ENCODE data around the gene KCNJ18.
"Not testable (repeated sequence)": the region's sequence is repeated elsewhere in the genome, so short reads cannot be mapped to it uniquely, and the experiment has no call there.

KCNJ18 gene

DNA sequence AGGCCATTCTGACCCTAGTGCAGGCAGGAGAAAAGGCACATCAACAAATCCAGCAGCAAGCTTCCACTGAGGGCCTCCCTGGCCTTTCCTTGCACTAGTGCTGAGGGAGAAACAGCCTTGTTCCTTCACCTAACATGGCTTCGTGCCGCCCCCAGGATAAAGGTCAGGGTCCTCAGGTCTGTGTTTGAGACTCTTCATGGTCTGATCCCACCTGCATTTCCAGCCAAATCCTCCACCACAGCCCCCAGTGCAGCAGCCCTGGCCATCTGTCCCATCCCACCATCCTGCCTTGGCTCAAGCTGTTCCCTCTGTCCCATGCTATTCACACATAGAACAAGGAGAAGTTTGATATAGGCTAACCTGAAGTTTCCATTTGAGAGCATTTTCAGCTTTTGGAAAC, 20.9 kb upstream of the KCNJ18 start:
- DNase-seq (ENCODE audit: low spot score): not testable (repeated sequence)

DNA sequence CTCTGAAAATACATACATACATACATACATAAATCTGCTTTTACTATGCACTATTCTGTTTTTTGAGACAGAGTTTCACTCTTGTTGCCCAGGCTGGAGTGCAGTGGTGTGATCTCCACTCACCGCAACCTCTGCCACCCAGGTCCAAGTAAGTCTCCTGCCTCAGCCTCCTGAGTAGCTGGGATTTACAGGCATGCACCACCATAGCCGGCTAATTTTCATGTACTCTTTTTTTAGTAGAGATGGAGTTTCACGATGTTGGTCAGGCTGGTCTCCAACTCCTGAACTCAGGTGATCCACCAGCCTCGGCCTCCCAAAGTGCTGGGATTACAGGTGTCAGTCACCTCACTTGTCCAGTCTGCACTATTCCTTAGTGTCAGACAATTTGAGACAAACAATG, 20.5 kb upstream of the KCNJ18 start:
- not testable (repeated sequence) for DNase-seq (ENCODE audit: low spot score)

DNA sequence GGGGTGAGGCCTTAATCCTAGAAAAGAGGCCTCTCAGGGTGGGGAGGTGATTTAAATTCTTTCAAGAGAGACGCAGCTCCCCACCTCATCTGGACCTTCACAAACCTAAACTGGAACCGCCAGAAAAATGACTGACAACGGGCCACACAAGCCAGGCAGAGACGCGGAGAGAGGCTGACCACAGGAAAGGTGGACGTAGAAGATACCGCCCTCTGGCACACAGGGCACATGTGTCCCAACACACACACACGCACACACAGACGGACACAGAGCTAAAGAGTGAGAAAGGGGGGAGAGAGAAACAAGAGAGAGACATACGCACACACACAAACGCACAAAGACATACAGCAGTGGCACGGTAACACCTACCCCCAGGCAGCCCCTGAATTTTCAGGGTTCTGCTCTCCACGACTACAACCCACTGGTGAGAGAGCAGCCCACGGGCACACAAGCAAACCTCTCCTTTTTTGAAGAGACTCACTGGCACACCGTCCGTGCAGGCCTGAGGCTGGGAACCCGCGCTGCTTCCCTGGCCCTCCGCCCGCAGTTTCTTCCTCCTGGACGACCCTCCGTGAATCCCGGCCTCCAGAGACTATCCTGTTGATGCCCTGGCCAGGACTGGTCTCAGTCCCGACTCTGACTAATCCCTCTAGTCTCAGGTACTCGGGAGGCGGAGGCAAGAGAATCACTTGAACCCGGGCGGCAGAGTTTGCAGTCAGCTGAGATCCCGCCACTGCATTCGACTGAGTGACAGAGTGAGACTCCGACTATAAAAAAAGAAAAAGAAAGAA, 18.7 kb upstream of the KCNJ18 start:
- not testable (repeated sequence) for DNase-seq (ENCODE audit: low spot score)

DNA sequence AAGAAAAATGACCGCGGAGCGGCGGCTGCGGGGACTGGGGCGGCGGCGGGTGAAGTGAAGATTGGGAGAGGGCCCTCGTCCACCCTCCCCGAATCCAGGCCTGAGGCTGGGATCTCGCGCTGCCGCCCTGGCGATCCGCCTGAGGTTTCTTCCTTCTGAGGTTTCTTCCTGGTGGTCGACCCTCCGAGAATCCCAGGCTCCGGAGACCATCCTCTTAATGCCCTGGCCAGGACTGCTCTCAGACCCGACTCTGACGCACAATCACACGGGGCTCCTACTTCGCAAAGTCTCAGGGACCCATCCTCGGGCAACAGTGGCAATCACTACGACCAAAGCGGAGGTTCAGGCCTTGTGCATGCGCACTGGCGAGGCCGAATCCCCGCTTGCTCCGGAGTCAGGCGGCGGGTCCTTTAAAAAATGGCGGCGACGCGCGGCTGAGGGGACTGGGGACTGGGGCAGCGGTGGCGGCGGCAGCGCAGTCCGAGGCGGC, 18.0 kb upstream of the KCNJ18 start:
- DNase-seq (ENCODE audit: low spot score): no peak

DNA sequence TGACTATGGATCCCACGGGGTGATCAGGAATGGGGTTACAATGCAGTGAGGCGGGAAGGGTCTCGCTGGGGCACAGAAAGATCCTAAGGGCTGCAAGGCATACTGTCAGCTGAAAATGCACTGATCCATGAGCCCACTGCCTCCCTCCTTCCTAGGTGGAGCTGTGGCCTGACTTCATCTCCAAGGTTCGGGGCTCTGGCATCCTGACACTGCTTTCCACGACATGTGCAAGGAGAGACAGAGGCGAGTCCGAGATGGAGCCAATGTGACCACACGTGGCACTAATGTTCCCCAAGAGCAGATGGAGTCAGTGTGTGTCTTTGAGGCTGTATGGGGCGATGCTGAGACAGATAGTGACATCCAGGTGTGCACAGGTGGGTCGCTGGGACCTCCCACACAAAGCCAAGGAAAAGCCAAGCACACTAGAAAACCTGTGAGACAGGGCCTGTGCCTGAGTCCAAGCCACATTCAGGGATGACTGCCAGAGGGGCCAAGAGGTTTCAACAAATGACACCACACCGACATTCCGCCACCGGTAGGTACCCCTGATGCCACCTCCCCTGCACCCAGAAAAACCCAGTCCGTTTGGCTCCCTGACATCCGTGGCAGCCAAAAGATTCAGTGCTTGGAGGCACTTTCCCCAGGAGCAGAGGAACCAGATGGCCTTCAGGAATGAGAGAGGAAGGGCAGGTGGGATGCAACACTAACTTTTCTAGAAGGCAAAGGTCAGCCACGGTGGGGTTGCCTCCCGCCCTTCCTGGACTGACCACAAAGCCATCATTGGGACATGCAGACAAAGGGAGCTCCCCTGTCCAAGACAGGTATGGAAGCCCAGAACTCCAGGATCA, 17.2 kb upstream of the KCNJ18 start:
- not testable (repeated sequence) for DNase-seq (ENCODE audit: low spot score)

DNA sequence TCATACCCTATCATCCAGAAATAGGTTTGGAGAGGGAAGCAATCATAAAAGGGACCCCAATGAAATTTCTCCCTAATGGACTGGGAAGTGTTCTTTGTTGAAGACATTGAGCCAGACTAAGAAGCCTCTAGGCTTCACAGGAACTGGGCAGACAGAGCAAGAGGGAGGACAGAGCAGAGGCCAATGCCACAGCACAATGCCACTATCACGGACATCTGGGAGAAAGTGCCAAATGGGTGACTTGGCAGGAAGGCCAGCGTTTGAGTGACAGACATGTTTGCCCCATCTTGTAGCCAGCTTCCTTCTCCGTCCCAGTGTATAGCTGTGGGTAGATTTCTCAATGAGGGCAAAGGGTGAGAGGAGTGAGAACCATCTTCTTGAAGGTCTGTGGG, 16.6 kb upstream of the KCNJ18 start:
- DNase-seq (ENCODE audit: low spot score): not testable (repeated sequence)

DNA sequence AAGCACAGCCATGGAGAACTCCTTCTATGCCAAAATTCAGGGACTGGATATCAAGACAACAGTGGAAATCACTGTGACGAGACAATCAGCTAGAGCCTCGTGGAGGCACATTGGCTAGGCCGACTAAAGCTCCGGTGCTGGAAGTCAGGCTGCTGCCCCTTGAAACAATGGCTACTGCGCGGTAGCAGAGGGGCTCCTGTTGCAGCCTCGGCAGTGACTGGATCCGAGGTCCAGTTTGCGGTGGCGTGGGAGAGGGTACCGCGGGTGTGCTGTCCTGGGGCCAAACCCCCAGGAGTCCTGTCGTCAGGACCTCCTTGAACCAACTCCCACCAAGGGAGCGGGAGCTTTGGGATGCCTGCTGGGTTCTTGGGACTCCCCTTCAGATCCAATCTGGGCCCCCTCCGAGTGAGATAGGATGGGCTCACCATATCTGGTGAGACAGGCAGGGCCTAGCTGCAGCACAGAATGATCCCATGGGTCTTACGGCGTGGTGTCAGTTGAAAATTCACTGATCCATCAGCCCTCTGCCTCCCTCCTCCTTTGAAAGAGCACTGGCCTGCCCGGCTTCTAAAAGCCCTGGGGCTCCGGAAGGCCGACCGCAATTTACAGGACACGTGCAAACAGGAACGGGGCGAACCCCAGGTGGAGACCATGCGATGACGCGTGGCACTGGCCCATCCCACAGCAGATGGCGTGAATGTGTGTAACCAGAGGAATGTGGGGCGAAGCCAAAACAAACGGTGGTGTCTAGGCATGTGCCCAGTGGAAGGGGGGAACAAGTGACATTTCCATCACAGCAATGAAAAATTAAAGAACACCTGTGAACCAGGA, 15.8 kb upstream of the KCNJ18 start:
- DNase-seq (ENCODE audit: low spot score): no peak

DNA sequence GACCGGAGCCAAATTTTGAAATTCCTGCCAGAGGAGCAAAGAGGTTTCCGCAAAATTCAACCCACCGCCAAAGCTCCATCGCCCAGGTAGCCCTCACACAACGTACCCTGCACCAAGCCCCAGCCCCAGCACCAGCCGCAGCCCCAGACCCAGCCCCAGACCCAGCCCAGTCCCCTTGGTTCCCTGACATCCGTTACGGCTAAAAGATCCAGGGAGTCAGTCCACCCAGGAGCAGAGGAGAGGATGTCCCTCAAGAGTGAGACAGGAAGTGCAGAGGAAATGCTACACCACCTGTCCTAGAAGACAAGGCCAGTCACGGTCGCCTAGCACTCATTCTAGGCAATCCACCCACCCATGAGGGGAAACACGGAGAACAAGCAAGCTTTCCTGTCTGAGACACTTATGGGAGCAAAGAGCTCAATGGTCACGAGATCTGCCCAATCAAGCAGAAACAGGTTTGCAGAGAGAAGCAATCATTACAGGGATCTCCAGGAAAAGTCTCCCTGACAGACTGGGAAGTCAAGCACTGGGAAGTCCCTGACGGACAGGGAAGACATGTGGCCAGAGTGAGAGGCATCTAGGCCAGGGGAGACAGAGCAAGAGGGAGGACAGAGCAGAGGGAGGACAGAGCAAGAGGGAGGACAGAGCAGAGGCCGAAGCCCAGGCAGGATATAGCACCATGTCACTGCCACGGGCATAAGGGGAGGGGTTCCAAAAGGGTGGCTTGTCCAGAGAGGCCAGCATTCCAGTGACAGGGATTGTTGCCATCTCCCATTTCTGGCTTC, 15.0 kb upstream of the KCNJ18 start:
- DNase-seq (ENCODE audit: low spot score): no peak

DNA sequence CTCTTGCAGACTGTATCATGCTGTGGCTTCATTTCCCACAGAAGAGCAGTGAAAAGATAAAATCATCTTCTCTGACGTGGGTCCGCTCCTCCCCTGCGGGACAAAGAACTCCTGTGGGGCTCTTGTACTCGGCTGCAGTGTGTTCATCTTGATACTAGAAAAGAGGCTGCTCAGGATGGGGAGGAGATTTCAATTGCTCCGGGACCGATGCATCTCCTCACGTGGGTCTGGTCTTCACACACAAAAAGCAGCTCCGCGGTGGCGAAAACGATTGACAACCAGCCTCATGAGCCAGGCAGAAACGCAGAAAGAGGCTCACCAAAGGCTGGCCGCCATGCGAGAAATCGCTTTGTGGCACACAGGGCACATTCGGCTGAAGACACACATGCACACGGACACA, 14.4 kb upstream of the KCNJ18 start:
- no peak for DNase-seq (ENCODE audit: low spot score)

DNA sequence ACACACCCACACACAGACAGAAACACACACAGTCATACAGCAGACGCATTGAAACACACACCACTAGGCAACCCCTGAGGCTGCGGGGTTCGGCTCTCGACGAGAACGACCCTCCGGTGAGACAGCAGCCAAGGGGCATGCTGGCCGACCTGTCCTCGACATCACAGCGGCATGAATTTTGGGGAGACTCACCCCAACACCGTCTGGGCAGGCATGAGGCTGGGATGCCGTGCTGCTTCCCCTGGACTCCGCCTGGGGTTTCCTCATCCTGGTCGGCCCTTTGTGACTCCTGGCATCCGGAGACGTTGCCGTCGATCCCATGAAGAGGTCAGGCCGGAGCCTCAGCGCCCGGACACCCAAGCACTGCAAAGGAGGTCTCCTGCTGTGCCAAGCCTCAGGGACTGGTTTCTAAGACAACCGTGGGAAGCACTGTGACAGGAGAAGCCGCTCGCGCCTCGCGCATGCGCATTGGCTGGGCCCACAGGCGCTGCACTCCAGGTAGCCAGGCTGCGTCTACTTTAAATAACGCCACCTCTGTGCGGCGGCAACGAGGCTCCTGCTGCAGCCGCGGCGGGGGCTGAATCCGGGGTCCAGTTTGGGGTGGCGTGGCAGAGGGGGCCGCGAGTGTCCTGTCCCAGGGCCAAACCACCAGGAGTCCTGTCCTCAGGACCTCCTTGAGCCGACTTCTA, 13.8 kb upstream of the KCNJ18 start:
- DNase-seq (ENCODE audit: low spot score): no peak

DNA sequence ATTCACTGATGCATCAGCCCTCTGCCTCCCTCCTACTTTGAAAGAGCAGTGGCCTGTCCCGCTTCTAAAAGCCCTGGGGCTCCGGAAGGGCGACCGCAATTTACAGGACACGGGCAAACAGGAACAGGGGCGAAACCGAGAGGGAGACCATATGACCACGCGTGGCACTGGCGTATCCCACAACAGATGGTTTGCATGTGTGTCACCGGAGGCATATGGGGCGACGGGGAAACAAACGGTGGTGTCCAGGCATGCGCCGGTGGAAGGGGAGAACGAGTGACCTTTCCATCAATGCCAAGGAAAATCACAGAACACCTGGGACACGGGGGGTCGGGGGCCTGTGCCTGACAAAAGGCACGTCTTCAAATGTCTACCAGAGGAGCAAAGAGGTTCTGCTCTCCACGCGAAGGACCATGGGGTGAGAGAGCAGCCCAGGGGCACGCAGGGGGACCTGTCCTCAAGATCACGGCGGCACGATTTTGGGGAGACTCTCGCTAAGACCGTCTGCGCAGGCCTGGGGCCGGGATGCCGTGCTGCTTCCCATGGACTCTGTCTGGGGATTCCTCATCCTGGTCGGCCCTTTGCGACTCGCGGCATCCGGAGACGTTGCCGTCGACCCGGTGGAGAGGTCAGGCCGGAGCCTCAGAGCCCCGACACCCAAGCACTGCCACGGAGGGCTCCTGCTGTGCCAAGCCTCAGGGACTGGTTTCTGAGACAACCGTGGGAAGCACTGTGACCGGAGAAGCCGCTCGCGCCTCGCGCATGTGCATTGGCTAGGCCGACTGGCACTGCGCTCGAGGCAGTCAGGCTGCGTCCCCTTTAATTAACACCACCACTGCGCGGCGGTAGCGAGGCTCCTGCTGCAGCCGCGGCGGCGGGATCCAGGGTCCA, 12.8 kb upstream of the KCNJ18 start:
- DNase-seq (ENCODE audit: low spot score): no peak

DNA sequence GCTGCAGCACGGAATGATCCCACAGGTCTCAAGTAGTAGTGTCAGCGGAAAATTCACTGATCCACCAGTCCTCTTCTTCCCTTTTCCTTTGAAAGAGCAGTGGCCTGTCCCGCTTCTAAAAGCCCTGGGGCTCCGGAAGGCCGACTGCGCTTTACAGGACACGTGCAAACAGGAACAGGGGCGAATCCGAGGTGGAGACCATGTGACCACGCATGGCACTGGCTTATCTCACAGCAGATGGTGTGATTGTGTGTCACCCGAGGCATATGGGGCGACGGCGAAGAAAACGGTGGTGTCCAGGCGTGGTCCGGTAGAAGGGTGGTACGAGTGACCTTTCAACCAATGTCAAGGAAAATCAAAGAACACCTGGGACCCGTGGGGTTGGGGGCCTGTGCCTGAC, 12.0 kb upstream of the KCNJ18 start:
- DNase-seq (ENCODE audit: low spot score): no peak

DNA sequence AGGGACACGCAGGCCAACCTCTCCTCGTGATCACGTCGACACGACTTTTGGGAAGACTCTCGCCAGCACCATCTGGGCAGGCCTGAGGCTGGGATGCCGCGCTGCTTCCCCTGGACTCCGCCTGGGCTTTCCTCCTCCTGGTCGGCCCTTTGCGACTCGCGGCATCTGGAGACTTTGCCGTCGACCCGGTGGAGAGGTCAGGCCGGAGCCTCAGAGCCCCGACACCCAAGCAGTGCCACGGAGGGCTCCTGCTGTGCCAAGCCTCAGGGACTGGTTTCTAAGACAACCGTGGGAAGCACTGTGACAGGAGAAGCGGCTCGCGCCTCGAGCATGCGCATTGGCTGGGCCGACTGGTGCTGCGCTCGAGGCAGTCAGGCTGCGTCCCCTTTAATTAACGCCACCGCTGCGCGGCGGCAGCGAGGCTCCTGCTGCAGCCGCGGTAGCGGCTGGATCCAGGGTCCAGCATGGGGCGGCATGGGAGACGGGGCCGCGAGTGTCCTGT, 11.4 kb upstream of the KCNJ18 start:
- not testable (repeated sequence) for DNase-seq (ENCODE audit: low spot score)

DNA sequence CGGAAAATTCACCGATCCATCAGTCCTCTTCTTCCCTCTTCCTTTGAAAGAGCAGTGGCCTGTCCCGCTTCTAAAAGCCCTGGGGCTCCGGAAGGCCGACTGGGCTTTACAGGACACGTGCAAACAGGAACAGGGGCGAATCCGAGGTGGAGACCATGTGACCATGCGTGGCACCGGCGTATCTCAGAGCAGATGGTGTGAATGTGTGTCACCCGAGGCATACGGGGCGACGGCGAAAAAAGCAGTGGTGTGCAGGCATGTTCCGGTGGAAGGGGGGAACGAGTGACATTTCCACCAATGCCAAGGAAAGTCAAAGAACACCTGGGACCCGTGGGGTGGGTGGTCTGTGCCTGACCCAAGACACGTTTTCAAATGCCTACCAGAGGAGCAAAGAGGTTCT, 10.7 kb upstream of the KCNJ18 start:
- not testable (repeated sequence) for DNase-seq (ENCODE audit: low spot score)

DNA sequence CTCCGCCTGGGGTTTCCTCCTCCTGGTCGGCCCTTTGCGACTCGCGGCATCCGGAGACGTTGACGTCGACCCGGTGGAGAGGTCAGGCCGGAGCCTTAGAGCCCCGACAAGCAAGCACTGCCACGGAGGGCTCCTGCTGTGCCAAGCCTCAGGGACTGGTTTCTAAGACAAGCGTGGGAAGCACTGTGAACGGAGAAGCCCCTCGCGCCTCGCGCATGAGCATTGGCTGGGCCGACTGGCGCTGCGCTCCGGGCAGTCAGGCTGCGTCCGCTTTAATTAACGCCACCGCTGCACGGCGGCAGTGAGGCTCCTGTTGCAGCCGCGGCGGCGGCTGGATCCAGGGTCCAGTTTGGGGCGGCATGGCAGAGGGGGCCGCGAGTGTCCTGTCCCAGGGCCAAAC, 10.2 kb upstream of the KCNJ18 start:
- not testable (repeated sequence) for DNase-seq (ENCODE audit: low spot score)

DNA sequence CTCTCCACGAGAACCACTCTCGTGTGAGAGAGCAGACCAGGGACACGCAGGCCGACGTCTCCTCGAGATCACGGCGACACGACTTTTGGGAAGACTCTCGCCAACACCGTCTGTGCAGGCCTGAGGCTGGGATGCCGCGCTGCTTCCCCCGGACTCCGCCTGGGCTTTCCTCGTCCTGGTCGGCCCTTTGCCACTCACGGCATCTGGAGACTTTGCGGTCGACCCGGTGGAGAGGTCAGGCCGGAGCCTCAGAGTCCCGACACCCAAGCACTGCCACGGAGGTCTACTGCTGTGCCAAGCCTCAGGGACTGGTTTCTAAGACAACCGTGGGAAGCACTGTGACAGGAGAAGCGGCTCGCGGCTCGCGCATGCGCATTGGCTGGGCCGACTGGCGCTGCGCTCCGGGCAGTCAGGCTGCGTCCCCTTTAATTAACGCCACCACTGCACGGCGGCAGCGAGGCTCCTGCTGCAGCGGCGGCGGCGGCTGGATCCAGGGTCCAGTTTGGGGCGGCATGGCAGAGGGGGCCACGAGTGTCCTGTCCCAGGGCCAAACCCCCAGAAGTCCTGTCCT, 9.1 kb upstream of the KCNJ18 start:
- DNase-seq (ENCODE audit: low spot score): not testable (repeated sequence)

DNA sequence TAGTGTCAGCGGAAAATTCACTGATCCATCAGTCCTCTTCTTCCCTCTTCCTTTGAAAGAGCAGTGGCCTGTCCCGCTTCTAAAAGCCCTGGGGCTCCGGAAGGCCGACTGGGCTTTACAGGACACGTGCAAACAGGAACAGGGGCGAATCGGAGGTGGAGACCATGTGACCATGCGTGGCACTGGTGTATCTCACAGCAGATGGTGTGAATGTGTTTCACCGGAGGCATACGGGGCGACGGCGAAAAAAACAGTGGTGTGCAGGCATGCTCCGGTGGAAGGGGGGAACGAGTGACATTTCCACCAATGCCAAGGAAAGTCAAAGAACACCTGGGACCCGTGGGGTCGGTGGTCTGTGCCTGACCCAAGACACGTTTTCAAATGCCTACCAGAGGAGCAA, 8.4 kb upstream of the KCNJ18 start:
- not testable (repeated sequence) for DNase-seq (ENCODE audit: low spot score)

DNA sequence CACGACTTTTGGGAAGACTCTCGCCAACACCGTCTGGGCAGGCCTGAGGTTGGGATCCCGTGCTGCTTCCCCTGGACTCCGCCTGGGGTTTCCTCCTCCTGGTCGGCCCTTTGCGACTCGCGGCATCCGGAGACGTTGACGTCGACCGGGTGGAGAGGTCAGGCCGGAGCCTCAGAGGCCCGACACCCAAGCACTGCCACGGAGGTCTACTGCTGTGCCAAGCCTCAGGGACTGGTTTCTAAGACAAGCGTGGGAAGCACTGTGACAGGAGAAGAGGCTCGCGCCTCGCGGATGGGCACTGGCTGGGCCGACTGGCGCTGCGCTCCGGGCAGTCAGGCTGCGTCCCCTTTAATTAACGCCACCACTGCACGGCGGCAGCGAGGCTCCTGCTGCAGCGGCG, 7.9 kb upstream of the KCNJ18 start:
- not testable (repeated sequence) for DNase-seq (ENCODE audit: low spot score)

Data from GM03348 (cell line).